HG03460 (cell line): ENCODE measurements around the gene SEPTIN12.

Experiments
- ATAC-seq: cut with Tn5 transposase; IDR thresholded peaks from one replicate; pipeline ENCODE4 v1.9.1; 2021; ENCODE audit not compliant: unreplicated experiment

The SEPTIN12 gene

DNA sequence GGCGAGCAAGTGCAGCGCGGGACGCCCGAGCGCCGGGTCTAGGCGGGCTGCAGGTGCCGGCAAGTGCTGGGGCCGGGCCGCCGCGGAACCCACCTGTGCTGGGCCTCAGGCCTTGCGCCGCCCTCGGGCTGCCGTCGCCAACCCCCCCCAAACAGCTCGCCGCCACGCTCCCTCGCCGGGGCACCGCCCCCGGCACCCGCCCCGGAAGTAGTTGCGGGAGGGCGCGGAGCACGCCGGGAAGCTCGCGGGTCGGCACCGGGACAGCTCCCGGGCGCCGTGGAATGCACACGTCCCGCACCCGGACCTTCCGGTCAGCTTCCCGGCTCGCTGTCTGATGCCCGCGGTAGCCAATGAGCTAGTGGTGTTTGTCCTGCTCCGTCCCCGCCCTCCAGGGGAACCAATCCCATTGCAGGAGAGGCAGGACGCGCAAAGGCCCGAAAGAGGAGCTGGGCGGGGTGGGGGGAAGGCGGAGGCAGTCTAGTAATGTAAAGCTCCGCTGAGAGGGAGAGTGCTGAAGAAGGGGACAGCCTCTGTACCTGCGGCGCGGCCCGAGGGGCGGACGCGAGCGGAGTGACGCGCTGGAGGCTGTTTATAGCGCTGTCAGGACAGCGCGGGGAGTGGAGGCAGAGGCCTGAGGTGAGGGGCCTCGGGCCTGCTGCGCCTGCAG is 53.9 kb downstream of the SEPTIN12 start, which contains the start of the genes ANKS3 and DNAAF8:
Gene ANKS3 (minus strand): TSS at position 209 of the 667 bp plus-strand sequence. CDS start 4,122 bp downstream, outside the sequence.
Gene DNAAF8 (plus strand): TSS at position 475 of the 667 bp plus-strand sequence. CDS start 1,978 bp downstream, outside the sequence.
- ATAC-seq = peak; percentile 75

DNA sequence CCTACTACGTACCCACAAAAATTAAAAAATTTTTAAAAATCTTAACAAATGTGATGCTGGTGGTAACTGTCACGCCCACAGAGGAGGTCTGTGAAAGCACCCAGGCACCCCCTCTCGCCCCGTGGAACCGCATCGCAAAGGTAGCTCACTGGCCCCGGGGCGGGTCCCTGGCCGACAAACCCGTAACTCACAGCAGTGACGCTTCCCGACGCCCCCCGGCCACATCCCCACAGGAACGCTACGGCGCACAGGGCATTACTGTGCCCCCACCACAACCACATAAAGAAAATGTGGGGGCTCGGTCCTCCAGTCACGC is 54.4 kb downstream of the SEPTIN12 start:
- peak; percentile 2 for ATAC-seq

DNA sequence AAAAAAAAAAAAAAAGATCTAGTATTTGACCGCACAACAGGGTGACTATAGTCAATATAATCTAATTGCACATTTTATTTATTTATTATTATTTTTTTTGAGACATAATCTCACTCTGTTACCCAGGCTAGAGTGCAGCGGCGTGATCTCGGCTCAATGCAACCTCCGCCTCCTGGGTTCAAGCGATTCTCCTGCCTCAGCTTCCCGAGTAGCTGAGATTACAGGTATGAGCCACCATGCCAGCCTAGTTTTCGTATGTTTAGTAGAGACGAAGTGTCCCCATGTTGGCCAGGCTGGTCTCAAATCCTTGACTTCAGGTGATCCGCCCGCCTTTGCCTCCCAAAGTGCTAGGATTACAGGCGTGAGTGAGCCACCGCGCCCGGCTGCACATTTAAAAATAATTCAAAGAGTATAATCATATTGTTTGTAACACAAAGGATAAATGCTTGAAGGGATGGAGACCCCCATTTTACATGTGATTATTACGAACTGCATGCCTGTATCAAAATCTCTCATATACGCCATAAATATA is 54.9 kb downstream of the SEPTIN12 start:
- no peak for ATAC-seq

DNA sequence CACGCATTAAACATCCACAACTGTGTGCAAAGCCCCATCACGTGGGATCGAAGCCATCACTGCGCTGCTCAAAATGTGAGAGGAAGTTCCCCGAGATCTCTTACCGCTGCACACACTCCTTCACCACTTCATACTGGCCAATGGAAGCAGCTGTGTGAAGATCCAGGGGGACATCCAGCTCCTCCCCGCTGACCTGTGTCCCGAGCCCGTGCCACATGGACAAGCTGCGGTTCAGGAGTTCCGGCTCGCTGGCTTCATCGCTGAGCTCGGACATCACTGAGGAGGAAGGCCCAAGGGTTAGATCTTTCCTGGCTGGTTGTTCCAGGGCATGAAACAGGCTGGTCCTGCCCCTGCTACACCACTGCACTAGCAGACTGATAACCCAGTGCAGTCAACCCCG is 58.3 kb downstream of the SEPTIN12 start:
- no peak for ATAC-seq

DNA sequence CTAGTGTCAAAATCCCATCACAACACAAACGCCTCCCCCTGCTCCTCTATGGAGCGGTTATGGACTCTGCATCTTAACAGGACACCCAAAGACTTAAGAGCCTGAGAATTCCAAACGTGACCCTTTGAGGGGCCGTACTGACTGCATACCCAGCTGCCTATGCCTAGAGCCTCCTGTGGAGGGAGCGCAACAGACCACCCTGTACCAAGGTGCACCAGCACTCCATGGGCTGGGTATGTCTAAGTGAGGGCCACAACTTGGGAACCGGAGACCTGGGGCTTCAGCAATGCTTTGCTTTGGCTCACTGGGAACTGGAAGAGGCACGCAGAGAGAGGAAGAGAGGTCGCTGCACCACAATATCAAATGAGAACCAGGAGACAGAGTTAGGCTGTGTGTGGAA is 59.5 kb downstream of the SEPTIN12 start:
- no peak for ATAC-seq
